ENCODE results near the gene GRIK4.

The GRIK4 gene

DNA sequence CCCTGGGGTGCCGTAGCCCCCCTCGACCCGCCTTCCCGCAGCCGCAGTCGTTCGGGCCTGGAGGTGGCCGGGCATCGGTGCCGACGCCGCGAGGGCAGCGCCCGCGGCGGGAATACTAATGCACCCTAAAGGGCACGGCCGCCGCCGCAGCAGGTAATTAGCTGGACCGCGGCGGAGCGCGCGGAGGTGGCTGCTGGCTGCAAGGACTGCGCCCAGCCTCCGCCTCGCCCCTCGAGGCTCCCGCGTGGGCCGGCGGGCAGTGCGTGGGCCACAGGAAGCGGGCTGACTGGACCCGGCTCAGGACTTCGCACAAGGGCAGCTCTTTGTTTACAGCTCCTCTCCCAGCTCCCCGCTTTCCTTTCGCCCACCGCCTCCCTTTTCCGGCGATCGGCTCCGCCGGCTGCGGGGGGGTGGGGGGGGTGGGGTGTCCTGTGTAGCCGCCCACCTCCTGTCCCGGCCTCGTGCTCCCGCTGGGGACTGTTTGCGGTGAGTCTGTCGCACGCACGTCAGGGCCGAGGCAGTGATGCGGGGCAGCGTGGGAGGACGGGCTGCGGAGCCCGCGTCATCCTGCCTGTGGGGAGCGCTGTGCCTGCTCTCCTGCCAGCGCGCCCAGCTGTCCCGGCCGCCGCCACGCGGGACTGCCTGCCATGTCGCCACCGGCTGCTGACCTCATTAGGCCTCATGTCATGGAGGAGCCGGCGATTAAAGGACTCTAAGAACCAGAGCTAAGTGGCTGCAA lies 53.2 kb downstream of the GRIK4 start:
- TF ChIP-seq, protein P1, sequence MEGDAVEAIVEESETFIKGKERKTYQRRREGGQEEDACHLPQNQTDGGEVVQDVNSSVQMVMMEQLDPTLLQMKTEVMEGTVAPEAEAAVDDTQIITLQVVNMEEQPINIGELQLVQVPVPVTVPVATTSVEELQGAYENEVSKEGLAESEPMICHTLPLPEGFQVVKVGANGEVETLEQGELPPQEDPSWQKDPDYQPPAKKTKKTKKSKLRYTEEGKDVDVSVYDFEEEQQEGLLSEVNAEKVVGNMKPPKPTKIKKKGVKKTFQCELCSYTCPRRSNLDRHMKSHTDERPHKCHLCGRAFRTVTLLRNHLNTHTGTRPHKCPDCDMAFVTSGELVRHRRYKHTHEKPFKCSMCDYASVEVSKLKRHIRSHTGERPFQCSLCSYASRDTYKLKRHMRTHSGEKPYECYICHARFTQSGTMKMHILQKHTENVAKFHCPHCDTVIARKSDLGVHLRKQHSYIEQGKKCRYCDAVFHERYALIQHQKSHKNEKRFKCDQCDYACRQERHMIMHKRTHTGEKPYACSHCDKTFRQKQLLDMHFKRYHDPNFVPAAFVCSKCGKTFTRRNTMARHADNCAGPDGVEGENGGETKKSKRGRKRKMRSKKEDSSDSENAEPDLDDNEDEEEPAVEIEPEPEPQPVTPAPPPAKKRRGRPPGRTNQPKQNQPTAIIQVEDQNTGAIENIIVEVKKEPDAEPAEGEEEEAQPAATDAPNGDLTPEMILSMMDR (conservative IDR thresholded peaks at IDR 0.05; ENCODE audit: low read depth, low read length): peak; percentile 25
- peak; percentile 26 for DNase-seq (ENCODE audit: low read depth)
- peak overlapping the region; percentile 25 for H3K4me3 ChIP-seq (ENCODE audit: low read length)

DNA sequence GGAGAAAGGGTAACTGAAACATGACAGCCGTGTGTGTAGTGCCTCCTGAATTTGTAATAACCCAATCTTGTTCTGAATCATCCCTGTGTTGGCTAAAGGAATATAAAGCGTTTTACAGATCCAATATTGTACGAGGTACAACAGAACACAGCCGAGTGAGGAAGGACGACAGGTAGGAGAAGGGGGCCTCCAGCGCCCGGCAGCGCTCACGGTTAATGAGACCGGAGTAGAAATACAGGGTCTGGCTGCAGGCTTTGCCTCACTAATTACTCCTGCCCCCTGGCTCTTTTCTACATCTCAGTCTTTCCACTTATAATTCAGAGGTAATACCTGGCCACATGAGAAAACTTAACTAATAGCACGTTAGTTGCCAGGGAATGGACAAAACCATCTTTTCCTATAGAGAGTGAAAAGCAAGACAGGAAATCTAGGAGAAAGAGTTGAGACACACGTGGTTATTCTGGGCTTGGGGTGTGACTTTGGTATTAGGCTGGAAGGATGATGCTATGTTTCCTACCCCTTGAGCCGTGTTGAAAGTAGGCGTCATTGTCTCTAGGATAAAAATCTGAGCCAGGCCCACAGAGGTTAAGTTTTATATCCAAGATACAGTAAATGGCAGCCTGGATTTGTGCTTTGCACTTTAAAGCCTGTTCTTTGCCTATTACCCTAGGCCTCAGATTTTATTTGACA lies 54.1 kb downstream of the GRIK4 start:
- TF ChIP-seq, protein P1 (conservative IDR thresholded peaks at IDR 0.05; ENCODE audit: low read depth, low read length): no peak
- no peak overlapping the region for H3K4me3 ChIP-seq (ENCODE audit: low read length)
- DNase-seq (ENCODE audit: low read depth): no peak

DNA sequence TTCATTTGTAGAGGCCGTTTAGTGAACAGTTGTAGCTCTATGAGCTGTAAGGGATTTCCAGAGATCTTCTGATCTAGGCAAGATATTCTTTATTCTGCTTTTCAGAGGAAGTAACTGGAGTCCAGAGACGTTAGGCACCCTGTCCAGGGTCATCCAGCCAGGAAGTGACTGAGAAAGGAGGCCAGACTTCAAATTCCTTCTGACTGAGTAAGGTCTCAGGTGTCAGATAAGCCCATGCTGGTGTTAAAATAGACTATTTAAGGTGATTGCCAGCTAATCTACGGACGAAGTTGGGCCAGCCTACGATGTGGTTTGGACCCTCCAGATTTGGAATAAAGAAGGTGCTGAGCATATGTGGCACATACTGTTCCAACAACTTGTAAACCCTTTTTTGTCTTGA lies 54.6 kb downstream of the GRIK4 start:
- peak; percentile 60 for DNase-seq (ENCODE audit: low read depth)

DNA sequence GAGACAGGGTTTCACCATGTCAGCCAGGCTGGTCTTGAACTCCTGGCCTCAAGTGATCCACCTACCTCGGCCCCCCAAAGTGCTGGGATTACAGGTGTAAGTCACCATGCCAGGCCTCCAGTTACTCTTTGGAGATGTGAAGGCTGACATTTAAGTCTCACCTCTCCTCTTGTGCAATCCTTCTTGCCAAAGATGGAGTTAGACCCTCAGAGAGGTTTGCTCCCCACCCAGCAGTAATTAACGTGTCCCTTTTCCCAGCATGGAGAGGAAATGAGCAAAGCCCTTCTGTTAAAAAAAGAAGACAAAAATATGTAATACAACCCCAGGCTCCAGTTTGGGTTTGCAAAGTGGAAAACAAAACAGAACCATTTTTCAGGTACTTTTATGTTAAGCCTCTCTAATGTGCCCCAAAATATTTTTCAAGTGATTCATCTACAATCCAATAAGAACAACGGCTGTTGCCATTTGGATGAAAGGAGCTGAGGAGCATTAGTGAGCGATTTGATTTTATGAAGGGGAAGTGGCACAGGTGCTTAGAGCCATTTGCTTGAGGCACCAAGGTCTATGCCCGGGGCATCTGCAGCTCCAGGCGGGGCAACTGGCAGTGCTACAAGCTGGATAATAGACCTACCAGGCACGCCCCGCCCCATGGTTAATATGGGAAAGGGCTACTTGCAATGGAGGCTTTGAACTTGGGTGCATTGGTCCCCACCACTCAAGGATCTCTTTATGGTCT lies 57.2 kb downstream of the GRIK4 start:
- DNase-seq (ENCODE audit: low read depth): peak; percentile 27
- H3K4me3 ChIP-seq (ENCODE audit: low read length): no peak overlapping the region

More for the DNA sequence above, 54.6 kb downstream of the GRIK4 start:
- no peak overlapping the region for H3K4me3 ChIP-seq (ENCODE audit: low read length)
- TF ChIP-seq, protein P1 (conservative IDR thresholded peaks at IDR 0.05; ENCODE audit: low read depth, low read length): no peak

DNA sequence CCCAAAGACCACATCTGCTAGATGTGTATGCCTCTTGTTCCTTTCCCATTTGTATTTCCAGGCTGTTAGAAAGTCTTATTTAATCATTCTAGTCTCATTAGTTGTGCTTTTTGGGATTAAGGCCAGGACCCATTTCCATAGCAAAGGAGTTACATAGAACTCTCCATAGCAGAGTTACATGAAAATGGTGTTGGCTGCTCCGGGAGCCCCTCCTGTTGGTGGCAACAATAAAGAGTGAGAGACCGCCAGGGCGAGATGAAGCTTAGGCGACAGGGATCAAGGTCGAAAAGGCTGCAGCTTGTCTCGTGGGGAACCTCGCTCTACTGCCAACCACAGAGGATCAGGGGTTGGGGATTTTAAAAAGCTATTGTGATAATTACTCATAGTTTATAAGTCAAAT lies 58.3 kb downstream of the GRIK4 start:
- TF ChIP-seq, protein P1 (conservative IDR thresholded peaks at IDR 0.05; ENCODE audit: low read depth, low read length): peak; percentile 26
- peak; percentile 51 for DNase-seq (ENCODE audit: low read depth)
- no peak overlapping the region for H3K4me3 ChIP-seq (ENCODE audit: low read length)

More for the DNA sequence above, 57.2 kb downstream of the GRIK4 start:
- TF ChIP-seq, protein P1 (conservative IDR thresholded peaks at IDR 0.05; ENCODE audit: low read depth, low read length): no peak

DNA sequence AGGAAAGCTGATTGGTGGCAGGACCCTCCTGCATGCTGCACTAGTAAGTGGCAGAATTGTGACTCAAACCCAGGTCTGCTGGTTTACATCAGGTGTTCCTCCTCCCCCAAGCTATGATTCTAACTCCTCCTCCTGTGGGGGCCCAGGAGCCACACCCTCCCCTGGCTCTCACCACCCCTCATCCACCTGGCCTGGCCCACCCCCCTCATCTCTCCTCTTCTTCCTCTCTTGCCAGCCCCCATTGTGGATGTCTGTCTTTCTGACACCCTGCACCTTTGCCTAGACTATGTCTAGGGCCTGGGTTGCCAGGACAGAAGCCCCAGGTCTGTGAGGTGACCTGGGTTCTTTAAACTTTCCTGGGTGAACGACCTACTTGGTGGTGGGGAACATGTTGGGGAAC lies 59.9 kb downstream of the GRIK4 start:
- no peak overlapping the region for H3K4me3 ChIP-seq (ENCODE audit: low read length)
- TF ChIP-seq, protein P1 (conservative IDR thresholded peaks at IDR 0.05; ENCODE audit: low read depth, low read length): no peak
- DNase-seq (ENCODE audit: low read depth): no peak

Data from retinal pigment epithelial cell (primary cell).